ENCODE results near the gene ABHD17A. TPM values are rescaled to one million over a fixed set of nuclear protein-coding genes. Genes with fewer than 3 reads are reported as not detected.

Gene ABHD17A
- total and polyA plus RNA-seq, 9 of the 15 experiments (the other 6 are each of a cell fraction or from before 2014, with no cell fraction given), result 0.04 to 135 (median 21.8) TPM; not detected in 1

GRCh38 chr19:1836458-1837221, 48.7 kb downstream of the ABHD17A start (continued):
- TF ChIP-seq, protein P1, sequence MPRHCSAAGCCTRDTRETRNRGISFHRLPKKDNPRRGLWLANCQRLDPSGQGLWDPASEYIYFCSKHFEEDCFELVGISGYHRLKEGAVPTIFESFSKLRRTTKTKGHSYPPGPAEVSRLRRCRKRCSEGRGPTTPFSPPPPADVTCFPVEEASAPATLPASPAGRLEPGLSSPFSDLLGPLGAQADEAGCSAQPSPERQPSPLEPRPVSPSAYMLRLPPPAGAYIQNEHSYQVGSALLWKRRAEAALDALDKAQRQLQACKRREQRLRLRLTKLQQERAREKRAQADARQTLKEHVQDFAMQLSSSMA (CRISPR knock-in tag; IDR thresholded peaks at IDR 0.05), result no peak
- TF ChIP-seq E2F8 (IDR thresholded peaks at IDR 0.05; ENCODE audit: low read depth, partially characterized antibody), result no peak
- peak; percentile 31 to 71; a peak in 1 of 4 replicates for TF ChIP-seq ARNT (IDR thresholded peaks at IDR 0.05)
- no peak for TF ChIP-seq KAT7 (CRISPR knock-in tag; IDR thresholded peaks at IDR 0.05; ENCODE audit: borderline replicate concordance)
- TF ChIP-seq ZBTB8A (IDR thresholded peaks at IDR 0.05; ENCODE audit: partially characterized antibody), result no peak
- TF ChIP-seq, protein P2, sequence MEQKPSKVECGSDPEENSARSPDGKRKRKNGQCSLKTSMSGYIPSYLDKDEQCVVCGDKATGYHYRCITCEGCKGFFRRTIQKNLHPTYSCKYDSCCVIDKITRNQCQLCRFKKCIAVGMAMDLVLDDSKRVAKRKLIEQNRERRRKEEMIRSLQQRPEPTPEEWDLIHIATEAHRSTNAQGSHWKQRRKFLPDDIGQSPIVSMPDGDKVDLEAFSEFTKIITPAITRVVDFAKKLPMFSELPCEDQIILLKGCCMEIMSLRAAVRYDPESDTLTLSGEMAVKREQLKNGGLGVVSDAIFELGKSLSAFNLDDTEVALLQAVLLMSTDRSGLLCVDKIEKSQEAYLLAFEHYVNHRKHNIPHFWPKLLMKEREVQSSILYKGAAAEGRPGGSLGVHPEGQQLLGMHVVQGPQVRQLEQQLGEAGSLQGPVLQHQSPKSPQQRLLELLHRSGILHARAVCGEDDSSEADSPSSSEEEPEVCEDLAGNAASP (IDR thresholded peaks at IDR 0.05), result no peak
- TF ChIP-seq DIDO1 (tag; IDR thresholded peaks at IDR 0.05; ENCODE audit: low read depth), result no peak
- TF ChIP-seq LEF1 (IDR thresholded peaks at IDR 0.05), result peak; percentile 87
- peak; percentile 86; the same call in 1 of the 2 replicates for TF ChIP-seq SMARCA5 (IDR thresholded peaks at IDR 0.05)
- TF ChIP-seq PHB (CRISPR knock-in tag; IDR thresholded peaks at IDR 0.05), result no peak
- peak; percentile 57 for TF ChIP-seq RBBP5 (IDR thresholded peaks at IDR 0.05; ENCODE audit: borderline replicate concordance, insufficient read depth, low read length, poor library complexity, severe bottlenecking)
- 0 out of 2 replicates have a peak, but pooled peaks have one; percentile 13 for TF ChIP-seq ZBTB17 (CRISPR knock-in tag; IDR thresholded peaks at IDR 0.05)
- TF ChIP-seq HMG20A (CRISPR knock-in tag; conservative IDR thresholded peaks at IDR 0.05), result no peak
- no peak for TF ChIP-seq FOXO4 (CRISPR knock-in tag; IDR thresholded peaks at IDR 0.05)
- no peak for TF ChIP-seq ZNF449 (CRISPR knock-in tag; IDR thresholded peaks at IDR 0.05)
- no peak for TF ChIP-seq CREBBP (IDR thresholded peaks at IDR 0.05; ENCODE audit: low read depth, low read length)
- peak; percentile 97 for TF ChIP-seq CBFA2T2 (conservative IDR thresholded peaks at IDR 0.05)
- TF ChIP-seq DMBX1 (CRISPR knock-in tag; IDR thresholded peaks at IDR 0.05; ENCODE audit: borderline replicate concordance), result peak; percentile 77; the same call in 1 of the 2 replicates
- no peak for TF ChIP-seq FOXJ3 (CRISPR knock-in tag; IDR thresholded peaks at IDR 0.05)
- TF ChIP-seq HDAC3 (IDR thresholded peaks at IDR 0.05; ENCODE audit: borderline replicate concordance, partially characterized antibody), result no peak
- no peak for TF ChIP-seq CBX5 (IDR thresholded peaks at IDR 0.05; ENCODE audit: borderline replicate concordance, low read depth)

Measured in K562 (cell line).